ENCODE measurements around the gene TEX44. TPM values are rescaled to one million over a fixed set of nuclear protein-coding genes. Genes with fewer than 3 reads are reported as not detected.

The TEX44 gene
- total RNA-seq, 1 experiment from 2014 or later, result not detected

- Mint-ChIP-seq H3K36me3 (ENCODE audit: insufficient read depth, unreplicated experiment) (peaks cover 9% of the 10 kb centered on the region), H3K27me3 (ENCODE audit: insufficient read depth, unreplicated experiment) (no peaks in the 10 kb centered on the region), H3K27ac (ENCODE audit: unreplicated experiment) (peak overlapping the region; percentile 96), H3K9me3 (ENCODE audit: unreplicated experiment) (no peaks in the 10 kb centered on the region), H3K4me3 (ENCODE audit: unreplicated experiment) (peak overlapping the region; percentile 63), H3K4me1 (ENCODE audit: low read depth, unreplicated experiment) (peaks cover 14% of the 10 kb centered on the region)
- no peak for DNase-seq
- intact Hi-C loops (cut with micrococcal nuclease; ENCODE audit: unreplicated experiment), result loop anchor here (2.0 kb wide), 1 partner anchor 91 kb away; no protein-coding TSS in a partner anchor
- CTCF ChIA-PET, result no interaction called here
- Histone ChIP-seq H3K4me3 (ENCODE audit: low read depth, low read length) (no peak overlapping the region), H3K27me3 (replicated peaks; ENCODE audit: control insufficient read depth, insufficient read depth, low read length) (no peaks in the 10 kb centered on the region), H3K9me3 (no peaks in the 10 kb centered on the region), H3K36me3 (ENCODE audit: control insufficient read depth, insufficient read depth, low read length) (no peaks in the 10 kb centered on the region), H3K4me1 (peaks cover 11% of the 10 kb centered on the region)
- no peak for TF ChIP-seq CTCF (IDR thresholded peaks at IDR 0.05; ENCODE audit: insufficient read depth in 1 of 2, low read depth in 1 of 2, low read length in 1 of 2, severe bottlenecking in 1 of 2, unreplicated experiment in 1 of 2)
- POLR2A ChIA-PET, result interaction anchor here (1.0 to 1.3 kb wide), 3 partner anchors 8 to 102 kb away, joined by 3 to 5 read pairs (median 3); partner anchors contain the start of gene PTMA
- BruUV-seq (replicated peaks), result no TSS peak
These were observed 13.0 kb downstream of the TEX44 start for GRCh38 chr2:231605607-231606091.

DNA sequence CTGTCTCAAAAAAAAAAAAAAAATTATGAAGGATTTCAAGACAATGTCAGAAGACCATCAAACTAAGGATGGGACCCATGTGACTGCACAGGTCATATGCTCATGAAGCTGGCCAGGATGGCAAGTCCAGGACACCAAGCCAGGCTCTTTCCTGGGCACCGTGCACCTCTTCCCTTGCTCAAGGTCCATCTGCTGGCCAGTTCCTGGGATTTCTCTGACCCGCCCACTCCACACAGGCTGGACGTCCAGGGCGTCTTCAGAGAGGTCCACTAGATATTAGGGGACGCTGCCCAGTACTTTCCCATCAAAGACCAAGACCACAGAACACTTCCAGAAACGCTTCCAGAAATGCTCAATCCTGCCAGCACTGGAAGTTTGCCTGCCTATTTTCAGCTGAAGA, 14.3 kb downstream of the TEX44 start:
- peaks cover 9% of the 10 kb centered on the region for H3K36me3 Mint-ChIP-seq (ENCODE audit: insufficient read depth, unreplicated experiment)
- no peak overlapping the region for H3K4me3 Mint-ChIP-seq (ENCODE audit: unreplicated experiment)
- H3K27me3 Mint-ChIP-seq (ENCODE audit: insufficient read depth, unreplicated experiment), result no peaks in the 10 kb centered on the region
- no peak overlapping the region for H3K4me3 ChIP-seq (ENCODE audit: low read depth, low read length)
- peaks cover 24% of the 10 kb centered on the region for H3K4me1 Mint-ChIP-seq (ENCODE audit: low read depth, unreplicated experiment)
- ChIA-PET CTCF (no interaction called here), POLR2A (no interaction called here)
- no peaks in the 10 kb centered on the region for H3K9me3 Mint-ChIP-seq (ENCODE audit: unreplicated experiment)
- TF ChIP-seq CTCF (IDR thresholded peaks at IDR 0.05; ENCODE audit: insufficient read depth in 1 of 2, low read depth in 1 of 2, low read length in 1 of 2, severe bottlenecking in 1 of 2, unreplicated experiment in 1 of 2), result no peak
- peaks cover 18% of the 10 kb centered on the region for H3K4me1 ChIP-seq
- H3K27ac Mint-ChIP-seq (ENCODE audit: unreplicated experiment), result no peak overlapping the region
- H3K36me3 ChIP-seq (ENCODE audit: control insufficient read depth, insufficient read depth, low read length), result no peaks in the 10 kb centered on the region
- no peaks in the 10 kb centered on the region for H3K27me3 ChIP-seq (replicated peaks; ENCODE audit: control insufficient read depth, insufficient read depth, low read length)
- H3K9me3 ChIP-seq, result no peaks in the 10 kb centered on the region
- intact Hi-C loops (cut with micrococcal nuclease; ENCODE audit: unreplicated experiment), result no loop called here
- BruUV-seq (replicated peaks), result no TSS peak
- DNase-seq, result no peak

DNA sequence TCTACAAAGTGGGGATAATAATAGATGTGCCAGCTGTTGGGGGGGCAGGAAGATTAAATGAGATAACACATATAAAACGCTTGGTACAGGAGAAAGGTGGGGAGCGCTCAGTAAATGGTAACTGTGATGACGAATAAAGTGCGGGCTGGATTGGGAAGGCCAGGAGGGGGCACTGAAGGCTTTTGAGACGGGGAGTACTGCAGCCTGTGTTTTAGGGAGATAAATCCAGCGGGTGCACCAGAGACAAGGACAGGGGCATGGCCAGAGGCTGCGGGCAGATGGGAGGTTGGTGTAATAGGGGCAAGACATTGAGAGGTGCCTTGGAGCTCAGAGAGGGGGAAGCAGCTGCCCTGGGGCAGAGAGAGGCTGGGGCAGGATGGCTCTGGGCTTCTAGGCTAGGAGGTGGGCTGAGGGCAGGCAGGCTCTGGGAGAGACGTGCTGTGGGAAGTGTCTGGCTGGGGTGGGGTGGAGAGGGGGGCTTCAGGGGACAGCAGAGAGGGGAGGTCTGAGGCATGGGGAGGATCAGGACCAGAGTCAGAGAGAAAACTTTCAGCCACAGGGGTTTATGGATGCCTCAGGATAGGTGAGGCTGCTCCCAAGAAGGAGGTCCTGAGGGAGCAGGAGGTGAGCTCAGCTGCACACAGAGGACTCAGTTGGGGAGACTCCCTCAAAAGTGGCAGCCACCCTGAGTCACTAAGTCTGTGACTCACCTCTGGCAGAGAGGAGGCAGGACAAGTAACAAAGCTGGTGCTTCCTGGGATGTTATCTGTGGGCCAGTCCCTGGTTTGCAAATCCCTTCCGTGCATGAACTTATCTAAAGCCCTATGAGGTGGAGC, 18.8 kb downstream of the TEX44 start:
- Histone ChIP-seq H3K4me1 (peaks cover 33% of the 10 kb centered on the region), H3K9me3 (no peaks in the 10 kb centered on the region), H3K4me3 (ENCODE audit: low read depth, low read length) (no peak overlapping the region), H3K36me3 (ENCODE audit: control insufficient read depth, insufficient read depth, low read length) (no peaks in the 10 kb centered on the region), H3K27me3 (replicated peaks; ENCODE audit: control insufficient read depth, insufficient read depth, low read length) (no peaks in the 10 kb centered on the region)
- Mint-ChIP-seq H3K9me3 (ENCODE audit: unreplicated experiment) (no peaks in the 10 kb centered on the region), H3K4me3 (ENCODE audit: unreplicated experiment) (peak overlapping the region; percentile 10), H3K27ac (ENCODE audit: unreplicated experiment) (peak overlapping the region; percentile 94), H3K27me3 (ENCODE audit: insufficient read depth, unreplicated experiment) (no peaks in the 10 kb centered on the region), H3K36me3 (ENCODE audit: insufficient read depth, unreplicated experiment) (peaks cover 17% of the 10 kb centered on the region), H3K4me1 (ENCODE audit: low read depth, unreplicated experiment) (peaks cover 23% of the 10 kb centered on the region)
- DNase-seq, result peak in 1 of 2 experiments; percentile 38
- TF ChIP-seq CTCF (IDR thresholded peaks at IDR 0.05; ENCODE audit: insufficient read depth in 1 of 2, low read depth in 1 of 2, low read length in 1 of 2, severe bottlenecking in 1 of 2, unreplicated experiment in 1 of 2), result no peak
- ChIA-PET POLR2A (interaction anchor here (1.0 to 1.3 kb wide), 2 partner anchors 32 to 55 kb away, joined by 3 to 4 read pairs; no protein-coding TSS in a partner anchor), CTCF (interaction anchor here (0.6 to 1.3 kb wide), 2 partner anchors 102 to 463 kb away, joined by 3 to 5 read pairs; no protein-coding TSS in a partner anchor)
- BruUV-seq (replicated peaks), result no TSS peak
- intact Hi-C loops (cut with micrococcal nuclease; ENCODE audit: unreplicated experiment), result loop anchor here (1.0 to 5.0 kb wide), 4 partner anchors 31 to 171 kb away; partner anchors contain the start of gene PDE6D
